ENCODE measurements around the gene FMO5. TPM values are rescaled to one million over a fixed set of nuclear protein-coding genes. Genes with fewer than 3 reads are reported as not detected.

Gene FMO5
- total and polyA plus RNA-seq, 10 of the 15 experiments (the other 5 are each of a cell fraction or from before 2014, with no cell fraction given), result 0.05 to 0.58 (median 0.19) TPM

- H3K36me3 ChIP-seq (ENCODE audit: control insufficient read depth in 2 of 2, insufficient read depth in 2 of 2, low read length in 1 of 2), result no peaks in the 10 kb centered on the region
- RAD21 ChIA-PET (ENCODE audit: unreplicated experiment), result interaction anchor here (1.0 to 1.6 kb wide), 2 partner anchors 28 to 75 kb away, joined by 3 to 5 read pairs; no protein-coding TSS in a partner anchor
- peak overlapping the region; percentile 75 for H3K4me2 ChIP-seq (ENCODE audit: control insufficient read depth, insufficient read depth)
- no peaks in the 10 kb centered on the region for H3K27me3 ChIP-seq (replicated peaks in 1 of 2; ENCODE audit: control insufficient read depth in 2 of 2, insufficient read depth in 2 of 2, low read length in 1 of 2)
- no TSS peak for BruUV-seq (replicated peaks)
- intact Hi-C loops (cut with micrococcal nuclease; ENCODE audit: unreplicated experiment), result no loop called here
- FAIRE-seq (no peak), ATAC-seq (no peak), DNase-seq (ENCODE audit: low read depth, low spot score) (no peak)
- H3K4me1 ChIP-seq (ENCODE audit: control insufficient read depth, insufficient read depth, low read length), result peaks cover 17% of the 10 kb centered on the region
- SMC1A ChIA-PET (ENCODE audit: uncharacterized antibody, unreplicated experiment), result no interaction called here
- H2AFZ ChIP-seq (ENCODE audit: control insufficient read depth, low read depth, low read length), result no peak overlapping the region
- no peaks in the 10 kb centered on the region for H3K9me3 ChIP-seq (replicated peaks; ENCODE audit: control insufficient read depth, insufficient read depth, low read length)
- no peak overlapping the region for H3K9ac ChIP-seq (ENCODE audit: control insufficient read depth, insufficient read depth, low read length)
- H3K27ac ChIP-seq (ENCODE audit: control insufficient read depth, insufficient read depth), result no peak overlapping the region
- in situ Hi-C loops (cut with MboI), result loop anchor here (5.0 kb wide), 1 partner anchor 74 kb away; the partner anchor contains the start of gene PRKAB2
- H3K79me2 ChIP-seq (ENCODE audit: control insufficient read depth, insufficient read depth, low read length), result peaks cover 80% of the 10 kb centered on the region
- TF ChIP-seq SIN3A (IDR thresholded peaks at IDR 0.05; ENCODE audit: low read depth, low read length) (no peak), HDAC6 (IDR thresholded peaks at IDR 0.05; ENCODE audit: unreplicated experiment) (no peak), SUPT20H (IDR thresholded peaks at IDR 0.05; ENCODE audit: borderline replicate concordance, control insufficient read depth, low read depth, low read length) (no peak), RAD51 (IDR thresholded peaks at IDR 0.05) (no peak), MEF2B (IDR thresholded peaks at IDR 0.05; ENCODE audit: partially characterized antibody, poor library complexity, severe bottlenecking) (peak; percentile 9)
- H3K4me3 ChIP-seq, result peak overlapping the region; percentile 41; the same call in 1 of the 2 replicates
- POLR2A ChIA-PET, result no interaction called here
- WGBS (ENCODE audit: insufficient coverage, insufficient replicate concordance, low lambda C conversion rate, missing lambda C conversion rate), result 4% methylated on average over 2 of the region's 2 CpGs
- CTCF ChIA-PET, result interaction anchor here (1.4 to 4.7 kb wide), 3 partner anchors 27 to 144 kb away, joined by 3 to 18 read pairs (median 6); no protein-coding TSS in a partner anchor
- no peaks in the 10 kb centered on the region for H4K20me1 ChIP-seq (ENCODE audit: control insufficient read depth, insufficient read depth)
Observed at GRCh38 chr1:147246044-147246690, 21.0 kb upstream of the FMO5 start.

DNA sequence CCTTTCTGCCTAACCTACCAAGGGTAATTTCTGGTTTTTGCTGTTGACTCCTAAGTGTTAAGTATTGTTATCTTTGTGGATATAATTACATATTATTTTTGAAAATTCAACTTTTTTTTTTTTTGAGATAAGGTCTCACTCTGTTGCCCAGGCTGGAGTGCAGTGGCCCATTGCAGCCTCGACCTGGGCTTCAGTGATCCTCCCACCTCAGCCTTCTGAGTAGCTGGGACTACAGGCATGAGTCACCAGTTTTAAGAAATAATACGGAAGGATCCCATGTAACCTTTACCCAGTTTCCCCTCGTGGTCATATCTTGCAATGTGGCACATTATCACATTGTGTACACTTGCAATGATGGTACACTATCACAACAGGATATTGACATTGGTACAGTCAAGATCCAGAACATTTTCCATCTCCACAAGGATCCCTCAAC lies 20.5 kb upstream of the FMO5 start:
- ChIA-PET RAD21 (ENCODE audit: unreplicated experiment) (interaction anchor here (1.0 to 1.6 kb wide), 2 partner anchors 28 to 75 kb away, joined by 3 to 5 read pairs; no protein-coding TSS in a partner anchor), CTCF (interaction anchor here (1.4 to 4.7 kb wide), 2 partner anchors 28 to 144 kb away, joined by 3 to 18 read pairs; no protein-coding TSS in a partner anchor), SMC1A (ENCODE audit: uncharacterized antibody, unreplicated experiment) (interaction anchor here (0.8 kb wide), 1 partner anchor 83 kb away, joined by 3 read pairs; no protein-coding TSS in a partner anchor), POLR2A (no interaction called here)
- no peak overlapping the region for H2AFZ ChIP-seq (ENCODE audit: control insufficient read depth, low read depth, low read length)
- FAIRE-seq (no peak), DNase-seq (ENCODE audit: low read depth, low spot score) (no peak), ATAC-seq (no peak)
- H3K9ac ChIP-seq (ENCODE audit: control insufficient read depth, insufficient read depth, low read length), result no peak overlapping the region
- H3K27me3 ChIP-seq (replicated peaks in 1 of 2; ENCODE audit: control insufficient read depth in 2 of 2, insufficient read depth in 2 of 2, low read length in 1 of 2), result no peaks in the 10 kb centered on the region
- intact Hi-C loops (cut with micrococcal nuclease; ENCODE audit: unreplicated experiment) (no loop called here), in situ Hi-C loops (cut with MboI) (loop anchor here (5.0 kb wide), 1 partner anchor 73 kb away; the partner anchor contains the start of gene PRKAB2)
- H3K36me3 ChIP-seq (ENCODE audit: control insufficient read depth in 2 of 2, insufficient read depth in 2 of 2, low read length in 1 of 2), result no peaks in the 10 kb centered on the region
- TSS peak; percentile 5 for BruUV-seq (replicated peaks)
- H4K20me1 ChIP-seq (ENCODE audit: control insufficient read depth, insufficient read depth), result no peaks in the 10 kb centered on the region
- no peaks in the 10 kb centered on the region for H3K9me3 ChIP-seq (replicated peaks; ENCODE audit: control insufficient read depth, insufficient read depth, low read length)
- H3K4me3 ChIP-seq, result peak overlapping the region; percentile 41; the same call in 1 of the 2 replicates
- H3K4me2 ChIP-seq (ENCODE audit: control insufficient read depth, insufficient read depth), result peak overlapping the region; percentile 75
- WGBS (ENCODE audit: insufficient coverage, insufficient replicate concordance, low lambda C conversion rate, missing lambda C conversion rate), result 5% methylated on average over 3 of the region's 3 CpGs
- H3K4me1 ChIP-seq (ENCODE audit: control insufficient read depth, insufficient read depth, low read length), result peaks cover 17% of the 10 kb centered on the region
- TF ChIP-seq RAD21 (IDR thresholded peaks at IDR 0.05; ENCODE audit: insufficient read depth, low read depth, low read length), result no peak
- TF ChIP-seq SMC3 (IDR thresholded peaks at IDR 0.05; ENCODE audit: borderline replicate concordance, low read length), result no peak
- TF ChIP-seq ZNF687 (IDR thresholded peaks at IDR 0.05), result no peak
- TF ChIP-seq YY1 (IDR thresholded peaks at IDR 0.05; ENCODE audit: low read depth, low read length), result no peak
- TF ChIP-seq, protein P1, sequence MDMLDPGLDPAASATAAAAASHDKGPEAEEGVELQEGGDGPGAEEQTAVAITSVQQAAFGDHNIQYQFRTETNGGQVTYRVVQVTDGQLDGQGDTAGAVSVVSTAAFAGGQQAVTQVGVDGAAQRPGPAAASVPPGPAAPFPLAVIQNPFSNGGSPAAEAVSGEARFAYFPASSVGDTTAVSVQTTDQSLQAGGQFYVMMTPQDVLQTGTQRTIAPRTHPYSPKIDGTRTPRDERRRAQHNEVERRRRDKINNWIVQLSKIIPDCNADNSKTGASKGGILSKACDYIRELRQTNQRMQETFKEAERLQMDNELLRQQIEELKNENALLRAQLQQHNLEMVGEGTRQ (IDR thresholded peaks at IDR 0.05; ENCODE audit: borderline replicate concordance, low read depth, low read length), result no peak
- TF ChIP-seq ZNF217 (IDR thresholded peaks at IDR 0.05), result no peak
- no peak for TF ChIP-seq SIN3A (IDR thresholded peaks at IDR 0.05; ENCODE audit: low read depth, low read length)
- H3K79me2 ChIP-seq (ENCODE audit: control insufficient read depth, insufficient read depth, low read length), result peaks cover 75% of the 10 kb centered on the region
- no peak overlapping the region for H3K27ac ChIP-seq (ENCODE audit: control insufficient read depth, insufficient read depth)

All from GM12878 (cell line).